OCI-LY7 (cell line): Measurements from ENCODE around the gene ING1. TPM values are rescaled to one million over a fixed set of nuclear protein-coding genes. Genes with fewer than 3 reads are reported as not detected.
A peak's percentile ranks its signal among the peaks of the same experiment; 100 is the strongest.

ENCODE experiments used
- BruUV-seq: library from RNA; stranded (reverse); fragments of 400-500 nt; replicated peaks from 2 replicates; lab custom pipeline; 2021; lab: Mats Ljungman, UMichigan
- CTCF ChIA-PET: fragments of 300-600 bp; sonication (Branson Sonifier 250); formaldehyde crosslinking; loops from one replicate; lab custom pipeline; 2022; ENCODE audit warnings: antibody characterized with exemption; ENCODE audit not compliant: unreplicated experiment; lab: Charles Lee
- POLR2A ChIA-PET: fragments of 300-600 bp; sonication (Branson Sonifier 250); formaldehyde crosslinking; loops from one replicate; lab custom pipeline; 2022; ENCODE audit warnings: antibody characterized with exemption; lab: Charles Lee
- DNase-seq: peaks from one replicate; pipeline ENCODE4 v3.0.0-alpha.2; 2015; ENCODE audit warnings: low spot score
- H2AFZ ChIP-seq: fragments of 200-600 bp; sonication (generic), shearing (Covaris generic); 2 replicates; pipeline ENCODE4 v1.6.1; 2014; ENCODE audit warnings: mild to moderate bottlenecking, antibody characterized with exemption, low read length, moderate library complexity
- H3K27ac ChIP-seq: fragments of 200-600 bp; sonication (generic); 2 replicates; pipeline ENCODE4 v1.5.1; 2014; ENCODE audit warnings: mixed run types, low read depth, mild to moderate bottlenecking, moderate library complexity, low read length, inconsistent platforms; ENCODE audit not compliant: poor library complexity, severe bottlenecking
- H3K36me3 ChIP-seq: fragments of 200-600 bp; sonication (generic); 2 replicates; pipeline ENCODE4 v1.6.1; 2014; ENCODE audit warnings: mild to moderate bottlenecking, antibody characterized with exemption, low read length, moderate library complexity, mixed read lengths; ENCODE audit not compliant: insufficient read depth
- H3K4me1 ChIP-seq: fragments of 200-600 bp; sonication (generic); 2 replicates; pipeline ENCODE4 v1.5.1; 2014; ENCODE audit warnings: mild to moderate bottlenecking, low read length; ENCODE audit not compliant: insufficient read depth, poor library complexity, severe bottlenecking
- H3K4me2 ChIP-seq: fragments of 200-600 bp; sonication (generic); 2 replicates; pipeline ENCODE4 v1.6.1; 2014; ENCODE audit warnings: mild to moderate bottlenecking, low read length
- H3K4me3 ChIP-seq: fragments of 200-600 bp; sonication (generic); 2 replicates; pipeline ENCODE4 v1.5.1; 2014; ENCODE audit warnings: mild to moderate bottlenecking, low read depth, low read length; ENCODE audit not compliant: poor library complexity, severe bottlenecking
- H3K79me2 ChIP-seq: fragments of 200-600 bp; sonication (generic); 2 replicates; pipeline ENCODE4 v1.6.1; 2016; ENCODE audit warnings: low read depth, mild to moderate bottlenecking, low read length, moderate library complexity, mixed read lengths; ENCODE audit not compliant: insufficient read depth
- H3K9me2 ChIP-seq: fragments of 200-600 bp; sonication (generic); 2 replicates; pipeline ENCODE4 v1.6.1; 2016; ENCODE audit warnings: mild to moderate bottlenecking, low read length, mixed read lengths; ENCODE audit not compliant: insufficient read depth
- H3K9me3 ChIP-seq: fragments of 200-600 bp; sonication (generic); 2 replicates; pipeline ENCODE4 v1.6.1; 2014; ENCODE audit warnings: mild to moderate bottlenecking, mixed run types, low read length, mixed read lengths
- H4K20me1 ChIP-seq: fragments of 200-600 bp; sonication (generic); 2 replicates; pipeline ENCODE4 v1.6.1; 2014; ENCODE audit warnings: mild to moderate bottlenecking, antibody characterized with exemption, low read length, moderate library complexity, mixed read lengths; ENCODE audit not compliant: insufficient read depth
- EZH2phosphoT487 ChIP-seq: fragments of 200-600 bp; sonication (generic); IDR thresholded peaks from 2 replicates; pipeline ENCODE4 v1.6.1; 2018; ENCODE audit warnings: low read depth, borderline replicate concordance, mild to moderate bottlenecking, mixed run types, antibody characterized with exemption, low read length, moderate library complexity, mixed read lengths
- intact Hi-C: fragments of 100-400 bp; cut with micrococcal nuclease; formaldehyde crosslinking; loops from one replicate; pipeline ENCODE4 v1.10.0; 2022; ENCODE audit not compliant: unreplicated experiment
- total RNA-seq, 2 experiments: library from RNA; depleted of rRNA in 1 of 2; stranded (reverse); fragments of >200 nt in 1 of 2; shearing (Covaris generic) in 1 of 2; gene quantifications; 2 replicates each; pipeline ENCODE4 v1.2.3, GENCODE V29; 2014 to 2022
- TF ChIP-seq, protein P1 (sequence below): fragments of 200-600 bp; sonication (generic); conservative IDR thresholded peaks from 2 replicates; pipeline ENCODE4 v1.5.1; 2014; ENCODE audit warnings: mild to moderate bottlenecking, antibody characterized with exemption, low read length, moderate library complexity, mixed read lengths

Gene ING1
- total RNA-seq, 2 experiments from 2014 or later: 9.6 to 14.7 TPM

DNA sequence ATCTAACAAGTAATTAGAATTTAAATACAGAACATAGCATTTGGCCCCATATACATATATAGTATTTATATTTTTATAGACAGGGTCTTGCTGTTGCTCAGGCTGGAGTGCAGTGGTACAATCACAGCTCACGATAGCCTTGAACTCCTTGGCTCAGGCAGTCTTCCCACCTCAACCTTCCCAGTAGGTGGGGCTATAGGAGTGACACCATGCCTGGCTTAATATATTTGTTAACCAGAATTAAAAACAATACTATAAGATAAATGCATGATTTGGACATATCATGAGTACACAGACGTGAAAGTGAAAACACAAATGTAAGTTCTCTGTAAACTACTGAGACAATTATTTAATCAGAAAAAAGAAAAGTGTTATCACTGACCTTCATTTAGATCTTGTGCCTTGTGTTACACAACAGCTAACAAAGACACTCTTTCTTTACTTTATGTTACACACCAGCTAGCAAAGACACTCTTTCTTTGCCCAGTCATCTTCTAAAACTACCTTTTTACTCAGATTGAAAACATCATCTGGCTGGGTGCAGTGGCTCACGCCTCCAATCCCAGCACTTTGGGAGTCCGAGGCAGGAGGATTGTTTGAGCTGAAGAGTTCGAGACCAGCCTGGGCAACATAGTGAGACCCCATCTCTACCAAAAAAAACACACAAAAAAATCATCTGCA is 30.2 kb upstream of the ING1 start:
- Histone ChIP-seq H3K36me3 (peaks cover 53% of the 10 kb centered on the region; the same call in 1 of the 2 replicates), H3K4me2 (no peak overlapping the region), H3K9me2 (no peaks in the 10 kb centered on the region), H3K27ac (no peak overlapping the region), H4K20me1 (no peaks in the 10 kb centered on the region), H2AFZ (no peak overlapping the region), H3K79me2 (no peaks in the 10 kb centered on the region), H3K4me3 (no peak overlapping the region), H3K9me3 (no peaks in the 10 kb centered on the region), H3K4me1 (peaks cover 13% of the 10 kb centered on the region)
- no TSS peak for BruUV-seq
- intact Hi-C loops: no loop called here
- DNase-seq: no peak
- TF ChIP-seq, protein P1, sequence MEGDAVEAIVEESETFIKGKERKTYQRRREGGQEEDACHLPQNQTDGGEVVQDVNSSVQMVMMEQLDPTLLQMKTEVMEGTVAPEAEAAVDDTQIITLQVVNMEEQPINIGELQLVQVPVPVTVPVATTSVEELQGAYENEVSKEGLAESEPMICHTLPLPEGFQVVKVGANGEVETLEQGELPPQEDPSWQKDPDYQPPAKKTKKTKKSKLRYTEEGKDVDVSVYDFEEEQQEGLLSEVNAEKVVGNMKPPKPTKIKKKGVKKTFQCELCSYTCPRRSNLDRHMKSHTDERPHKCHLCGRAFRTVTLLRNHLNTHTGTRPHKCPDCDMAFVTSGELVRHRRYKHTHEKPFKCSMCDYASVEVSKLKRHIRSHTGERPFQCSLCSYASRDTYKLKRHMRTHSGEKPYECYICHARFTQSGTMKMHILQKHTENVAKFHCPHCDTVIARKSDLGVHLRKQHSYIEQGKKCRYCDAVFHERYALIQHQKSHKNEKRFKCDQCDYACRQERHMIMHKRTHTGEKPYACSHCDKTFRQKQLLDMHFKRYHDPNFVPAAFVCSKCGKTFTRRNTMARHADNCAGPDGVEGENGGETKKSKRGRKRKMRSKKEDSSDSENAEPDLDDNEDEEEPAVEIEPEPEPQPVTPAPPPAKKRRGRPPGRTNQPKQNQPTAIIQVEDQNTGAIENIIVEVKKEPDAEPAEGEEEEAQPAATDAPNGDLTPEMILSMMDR: peak; percentile 65
- no peak for TF ChIP-seq EZH2phosphoT487
- POLR2A ChIA-PET: no interaction called here
- CTCF ChIA-PET: interaction anchor here (0.6 kb wide), 1 partner anchor 90 kb away, joined by 3 read pairs; no protein-coding TSS in a partner anchor

DNA sequence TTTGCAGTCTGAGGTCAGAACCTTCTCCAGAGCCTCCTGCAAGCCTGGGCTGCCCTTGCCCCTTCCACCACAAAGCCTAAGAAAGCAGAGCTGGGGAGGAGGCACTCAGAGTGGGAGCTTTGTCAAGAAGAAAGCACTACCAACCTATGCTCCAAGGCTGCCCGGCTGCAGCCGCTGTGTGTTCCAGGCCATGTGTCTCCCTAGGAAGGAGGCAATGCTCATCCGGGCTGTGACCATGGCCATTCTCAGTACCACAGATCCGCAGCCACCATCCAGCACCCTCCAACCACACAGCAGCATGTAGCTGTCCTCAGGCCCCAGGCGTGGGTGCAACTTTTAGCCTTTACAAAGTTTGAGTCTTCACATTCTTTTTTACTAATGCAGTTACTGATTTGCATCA is 29.6 kb upstream of the ING1 start:
- intact Hi-C loops: no loop called here
- no peak overlapping the region for H2AFZ ChIP-seq
- TF ChIP-seq, protein P1: no peak
- no peak for TF ChIP-seq EZH2phosphoT487
- H4K20me1 ChIP-seq: no peaks in the 10 kb centered on the region
- peaks cover 49% of the 10 kb centered on the region; the same call in 1 of the 2 replicates for H3K36me3 ChIP-seq
- CTCF ChIA-PET: no interaction called here
- H3K9me2 ChIP-seq: no peaks in the 10 kb centered on the region
- H3K4me3 ChIP-seq: no peak overlapping the region
- BruUV-seq: no TSS peak
- no peaks in the 10 kb centered on the region for H3K79me2 ChIP-seq
- peaks cover 13% of the 10 kb centered on the region for H3K4me1 ChIP-seq
- no peak overlapping the region for H3K4me2 ChIP-seq
- no peak overlapping the region for H3K27ac ChIP-seq
- POLR2A ChIA-PET: interaction anchor here (0.6 kb wide), 1 partner anchor 1911 kb away, joined by 3 read pairs; no protein-coding TSS in a partner anchor
- no peaks in the 10 kb centered on the region for H3K9me3 ChIP-seq
- no peak for DNase-seq
